Activated naive CD4-positive, alpha-beta T cell treated with anti-CD3 and anti-CD28 coated beads, Interleukin-2, amount 50 U/mL, for 24 hours (primary cell): ENCODE data around the gene SLC35G2.
A peak's percentile ranks its signal among the peaks of the same experiment; 100 is the strongest.
"Not testable (repeated sequence)": the region's sequence is repeated elsewhere in the genome, so short reads cannot be mapped to it uniquely, and the experiment has no call there.

ENCODE experiments used
- H3K27ac Mint-ChIP-seq: one replicate; pipeline ENCODE4 v1.8.0; 2021; ENCODE audit warnings: mild to moderate bottlenecking, mixed read lengths
- H3K27me3 Mint-ChIP-seq: one replicate; pipeline ENCODE4 v1.8.0; 2021; ENCODE audit warnings: mixed read lengths
- H3K36me3 Mint-ChIP-seq: one replicate; pipeline ENCODE4 v1.8.0; 2021; ENCODE audit warnings: mixed read lengths
- H3K4me1 Mint-ChIP-seq: one replicate; pipeline ENCODE4 v1.8.0; 2021; ENCODE audit warnings: mixed read lengths
- H3K4me3 Mint-ChIP-seq: one replicate; pipeline ENCODE4 v1.8.0; 2021; ENCODE audit warnings: mild to moderate bottlenecking, mixed read lengths
- H3K9me3 Mint-ChIP-seq: one replicate; pipeline ENCODE4 v1.8.0; 2021; ENCODE audit warnings: mixed read lengths

The SLC35G2 gene

DNA sequence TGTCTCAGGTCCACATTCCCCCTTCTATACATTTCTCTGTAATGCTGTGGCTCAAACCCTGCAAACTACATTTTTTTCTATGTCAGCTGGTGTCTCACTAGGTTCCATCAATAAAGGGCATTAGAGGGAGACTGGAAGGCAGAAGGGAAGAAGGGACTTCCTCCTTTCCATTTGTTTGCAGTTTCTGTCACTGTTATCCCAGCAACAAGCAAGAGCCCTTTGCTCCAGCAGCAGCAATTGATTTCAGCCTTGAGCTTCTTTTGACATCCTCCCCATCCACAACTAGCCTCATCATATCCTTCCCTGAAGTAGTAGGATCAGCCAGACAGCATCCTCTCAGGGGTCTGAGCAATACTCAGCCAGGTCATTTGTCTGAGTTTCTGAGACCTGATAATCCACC, 37.7 kb downstream of the SLC35G2 start:
- peaks cover 19% of the 10 kb centered on the region for H3K36me3 Mint-ChIP-seq
- no peak overlapping the region for H3K27ac Mint-ChIP-seq
- no peak overlapping the region for H3K4me3 Mint-ChIP-seq
- no peaks in the 10 kb centered on the region for H3K27me3 Mint-ChIP-seq
- no peaks in the 10 kb centered on the region for H3K9me3 Mint-ChIP-seq
- peaks cover 25% of the 10 kb centered on the region for H3K4me1 Mint-ChIP-seq

DNA sequence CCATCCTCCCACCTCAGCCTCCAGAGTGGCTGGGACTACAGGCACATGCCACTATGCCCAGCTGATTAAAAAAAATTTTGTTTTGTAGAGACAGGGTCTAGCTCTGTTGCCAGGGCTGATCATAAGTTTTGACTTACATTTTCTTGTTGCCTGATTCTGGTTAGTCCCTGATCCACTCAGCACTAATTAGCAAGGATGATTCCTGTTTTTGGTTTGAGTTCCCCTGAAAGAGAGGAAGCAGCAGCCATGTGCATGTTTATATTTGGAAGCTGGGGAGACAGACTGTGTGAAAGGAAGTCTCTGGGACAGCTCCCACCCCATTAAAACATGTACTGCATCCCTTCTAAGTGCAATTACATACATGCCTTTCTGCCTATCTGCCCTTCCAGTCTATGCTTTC, 39.5 kb downstream of the SLC35G2 start:
- Mint-ChIP-seq H3K4me1 (peaks cover 28% of the 10 kb centered on the region), H3K27me3 (no peaks in the 10 kb centered on the region), H3K9me3 (no peaks in the 10 kb centered on the region), H3K27ac (no peak overlapping the region), H3K4me3 (no peak overlapping the region), H3K36me3 (peaks cover 17% of the 10 kb centered on the region)

DNA sequence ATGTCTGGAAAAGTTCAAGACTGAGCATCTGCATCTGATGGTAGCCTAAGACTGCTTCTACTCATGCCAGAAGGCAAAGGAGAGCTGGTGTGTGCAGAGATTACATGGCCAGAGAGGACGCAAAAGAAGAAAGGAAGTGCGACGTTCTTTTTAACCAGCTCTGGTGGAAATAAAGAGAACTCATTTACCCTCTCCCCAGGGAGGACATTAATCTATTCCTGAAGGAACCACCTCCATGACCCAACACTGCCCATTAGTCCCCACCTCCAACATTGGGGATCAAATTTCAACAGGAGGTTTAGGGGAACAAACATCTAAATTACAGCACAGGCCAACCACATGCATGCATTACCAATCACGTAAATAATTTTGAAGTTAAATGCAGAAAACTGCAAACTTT, 41.6 kb downstream of the SLC35G2 start:
- Mint-ChIP-seq H3K27me3 (no peaks in the 10 kb centered on the region), H3K9me3 (no peaks in the 10 kb centered on the region), H3K27ac (peak overlapping the region; percentile 1), H3K36me3 (peaks cover 12% of the 10 kb centered on the region), H3K4me1 (peaks cover 40% of the 10 kb centered on the region), H3K4me3 (peak overlapping the region; percentile 97)

DNA sequence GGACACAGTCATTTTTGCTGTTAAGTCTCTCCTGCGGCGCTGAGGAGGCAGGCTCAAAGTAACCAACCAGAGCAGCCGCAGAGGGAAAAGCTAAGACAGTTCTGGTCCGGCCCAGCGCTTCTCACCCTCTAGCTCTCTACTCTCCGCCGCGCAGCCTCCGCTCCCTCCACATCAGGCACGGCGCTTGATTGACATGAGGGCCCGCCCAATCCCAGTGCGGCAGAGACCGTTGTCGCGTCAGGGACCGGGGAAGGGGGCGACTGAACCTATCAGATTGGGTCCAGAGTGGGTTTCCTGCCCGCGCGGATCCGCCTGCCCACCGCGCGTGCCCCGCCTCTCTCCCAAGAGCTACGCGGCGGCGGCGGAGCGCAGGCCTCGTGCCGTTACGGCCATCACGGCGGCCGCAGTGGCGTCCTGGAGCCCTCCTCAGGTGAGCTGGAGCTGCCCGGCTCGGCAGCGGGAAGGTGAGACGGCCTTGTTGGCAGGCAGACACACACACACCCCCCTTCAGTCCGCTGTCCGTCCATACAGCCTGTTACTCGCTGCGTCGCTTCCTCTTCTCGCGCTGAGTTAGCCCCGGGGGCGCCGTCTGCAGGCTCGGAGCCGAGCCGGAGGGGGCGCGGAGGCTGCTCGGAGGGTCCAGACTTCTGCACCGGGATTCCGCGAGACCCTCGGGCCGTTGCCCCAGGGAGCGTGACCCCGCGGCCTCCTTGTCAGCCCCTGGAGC, 43.1 kb downstream of the SLC35G2 start, which contains the start of gene NCK1:
Gene NCK1, plus strand, starts transcription at position 319 of the 727 bp plus-strand sequence. CDS start 65,794 bp downstream, outside the sequence.
- Mint-ChIP-seq H3K27ac (peak within 1 kb of the TSS; percentile 90), H3K4me1 (peaks cover 55% of the 10 kb centered on the region), H3K4me3 (peak within 1 kb of the TSS; percentile 97), H3K9me3 (no peaks in the 10 kb centered on the region), H3K36me3 (peaks cover 7% of the 10 kb centered on the region), H3K27me3 (no peaks in the 10 kb centered on the region)

DNA sequence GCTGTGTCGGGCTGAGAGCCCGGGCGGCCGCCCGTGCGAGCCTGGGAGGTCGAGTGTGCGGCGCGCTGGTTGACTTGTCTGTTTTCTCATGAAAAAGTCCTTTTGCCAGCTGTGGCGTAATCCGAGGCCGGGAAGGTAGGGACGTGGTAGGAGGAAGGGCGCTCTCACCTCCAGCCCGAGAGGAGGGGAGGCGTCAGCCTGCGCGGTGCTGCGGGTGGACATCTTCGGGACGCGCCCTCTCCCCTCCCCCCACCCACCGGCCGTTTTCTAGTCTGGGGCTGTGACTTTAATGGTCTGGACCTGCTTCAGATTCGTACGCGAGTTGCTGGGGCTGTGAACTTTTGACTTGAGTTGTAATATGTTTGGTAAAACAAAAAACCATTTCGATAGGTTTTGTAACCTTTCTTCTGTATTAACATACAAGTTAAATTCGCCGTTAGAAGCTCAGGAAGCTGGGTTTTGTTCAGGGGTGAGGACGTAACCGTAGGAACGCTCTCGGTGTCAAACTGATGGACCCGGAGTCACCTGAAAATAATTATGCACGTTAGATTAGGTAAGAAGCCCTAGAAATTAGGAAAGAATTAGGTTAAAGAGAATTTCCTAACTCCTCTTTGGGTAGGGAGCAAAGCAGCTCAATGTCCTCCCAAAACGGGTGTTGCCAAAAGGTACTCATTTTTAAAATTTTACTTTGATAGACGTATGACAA, 43.8 kb downstream of the SLC35G2 start:
- Mint-ChIP-seq H3K27ac (peak overlapping the region; percentile 90), H3K27me3 (no peaks in the 10 kb centered on the region), H3K36me3 (peaks cover 7% of the 10 kb centered on the region), H3K9me3 (no peaks in the 10 kb centered on the region), H3K4me1 (peaks cover 62% of the 10 kb centered on the region), H3K4me3 (peak overlapping the region; percentile 97)

DNA sequence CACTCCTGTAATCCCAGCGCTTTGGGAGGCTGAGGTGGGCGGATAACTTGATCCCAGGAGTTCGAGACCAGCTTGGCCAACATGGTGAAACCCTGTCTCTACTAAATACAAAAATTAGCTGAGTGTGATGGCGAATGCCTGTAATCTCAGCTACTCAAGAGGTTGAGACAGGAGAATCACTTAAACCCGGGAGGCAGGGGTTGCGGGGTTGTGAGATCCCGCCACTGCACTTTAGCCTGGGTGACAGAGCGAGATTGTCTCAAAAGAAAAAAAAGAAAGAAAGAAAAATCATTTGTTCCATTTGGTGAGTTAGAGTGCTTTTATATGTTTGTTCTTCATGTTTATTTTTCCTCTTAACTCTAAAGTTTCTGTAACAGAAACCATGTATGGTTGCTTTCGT, 50.4 kb downstream of the SLC35G2 start:
- Mint-ChIP-seq H3K4me1 (peaks cover 76% of the 10 kb centered on the region), H3K4me3 (no peak overlapping the region), H3K27ac (no peak overlapping the region), H3K9me3 (peaks cover 6% of the 10 kb centered on the region), H3K36me3 (peaks cover 27% of the 10 kb centered on the region), H3K27me3 (no peaks in the 10 kb centered on the region)

DNA sequence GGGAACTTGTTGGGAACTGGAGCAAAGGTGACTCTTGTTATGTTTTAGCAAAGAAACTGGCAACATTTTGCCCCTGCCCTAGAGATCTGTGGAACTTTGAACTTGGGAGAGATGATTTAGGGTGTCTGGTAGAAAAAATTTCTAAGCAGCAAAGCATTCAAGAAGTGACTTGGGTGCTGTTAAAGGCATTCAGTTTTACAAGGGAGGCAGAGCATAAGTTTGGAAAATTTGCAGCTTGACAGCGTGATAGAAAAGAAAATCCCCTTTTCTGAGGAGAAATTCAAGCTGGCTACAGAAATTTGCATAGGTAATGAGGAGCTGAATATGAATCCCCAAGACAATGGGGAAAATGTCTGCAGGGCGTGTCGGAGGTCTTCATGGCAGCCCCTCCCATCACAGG, 53.3 kb downstream of the SLC35G2 start:
- H3K27ac Mint-ChIP-seq: peak overlapping the region; percentile 77
- not testable (repeated sequence) for H3K9me3 Mint-ChIP-seq
- peaks cover 33% of the 10 kb centered on the region for H3K36me3 Mint-ChIP-seq

DNA sequence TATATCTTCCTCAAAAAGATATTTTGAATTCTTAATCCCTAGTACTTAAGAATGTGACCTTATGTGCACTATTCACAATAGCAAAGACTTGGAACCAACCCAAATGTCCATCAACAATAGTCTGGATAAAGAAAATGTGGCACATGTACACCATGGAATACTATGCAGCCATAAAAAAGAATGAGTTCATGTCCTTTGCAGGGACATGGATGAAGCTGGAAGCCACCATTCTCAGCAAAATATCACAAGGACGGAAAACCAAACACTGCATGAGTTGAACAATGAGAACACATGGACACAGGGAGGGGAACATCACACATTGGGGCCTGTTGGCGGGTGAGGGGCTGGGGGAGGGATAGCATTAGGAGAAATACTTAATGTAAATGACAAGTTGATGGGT, 60.6 kb downstream of the SLC35G2 start:
- not testable (repeated sequence) for H3K27ac Mint-ChIP-seq, H3K27me3 Mint-ChIP-seq, H3K4me3 Mint-ChIP-seq, H3K9me3 Mint-ChIP-seq
- peaks cover 78% of the 10 kb centered on the region for H3K4me1 Mint-ChIP-seq
- peaks cover 14% of the 10 kb centered on the region for H3K36me3 Mint-ChIP-seq

More for the DNA sequence above, 53.3 kb downstream of the SLC35G2 start:
- not testable (repeated sequence) for H3K27me3 Mint-ChIP-seq, H3K4me3 Mint-ChIP-seq
- H3K4me1 Mint-ChIP-seq: peaks cover 72% of the 10 kb centered on the region

DNA sequence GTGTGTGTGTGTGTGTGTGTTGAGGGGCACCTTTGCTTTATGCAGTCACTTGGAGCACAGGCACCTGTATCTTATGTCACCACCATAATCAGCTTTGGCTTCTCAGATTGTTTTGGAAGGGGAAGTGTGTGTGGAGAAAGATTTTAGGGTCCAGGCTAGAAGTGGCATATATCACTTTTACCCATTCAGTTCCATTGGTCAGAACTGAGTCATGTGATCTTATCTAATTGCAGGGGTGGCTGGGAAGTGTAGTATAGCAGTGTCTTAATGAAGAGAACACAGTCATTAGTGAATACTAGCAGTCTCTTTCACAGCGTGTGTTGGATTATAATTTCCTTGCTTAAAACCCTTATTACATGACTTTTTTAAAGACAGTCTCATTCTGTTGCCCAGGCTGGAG, 63.6 kb downstream of the SLC35G2 start:
- H3K27me3 Mint-ChIP-seq: no peaks in the 10 kb centered on the region
- peaks cover 8% of the 10 kb centered on the region for H3K36me3 Mint-ChIP-seq
- peaks cover 87% of the 10 kb centered on the region for H3K4me1 Mint-ChIP-seq
- no peak overlapping the region for H3K4me3 Mint-ChIP-seq
- no peak overlapping the region for H3K27ac Mint-ChIP-seq
- no peaks in the 10 kb centered on the region for H3K9me3 Mint-ChIP-seq

DNA sequence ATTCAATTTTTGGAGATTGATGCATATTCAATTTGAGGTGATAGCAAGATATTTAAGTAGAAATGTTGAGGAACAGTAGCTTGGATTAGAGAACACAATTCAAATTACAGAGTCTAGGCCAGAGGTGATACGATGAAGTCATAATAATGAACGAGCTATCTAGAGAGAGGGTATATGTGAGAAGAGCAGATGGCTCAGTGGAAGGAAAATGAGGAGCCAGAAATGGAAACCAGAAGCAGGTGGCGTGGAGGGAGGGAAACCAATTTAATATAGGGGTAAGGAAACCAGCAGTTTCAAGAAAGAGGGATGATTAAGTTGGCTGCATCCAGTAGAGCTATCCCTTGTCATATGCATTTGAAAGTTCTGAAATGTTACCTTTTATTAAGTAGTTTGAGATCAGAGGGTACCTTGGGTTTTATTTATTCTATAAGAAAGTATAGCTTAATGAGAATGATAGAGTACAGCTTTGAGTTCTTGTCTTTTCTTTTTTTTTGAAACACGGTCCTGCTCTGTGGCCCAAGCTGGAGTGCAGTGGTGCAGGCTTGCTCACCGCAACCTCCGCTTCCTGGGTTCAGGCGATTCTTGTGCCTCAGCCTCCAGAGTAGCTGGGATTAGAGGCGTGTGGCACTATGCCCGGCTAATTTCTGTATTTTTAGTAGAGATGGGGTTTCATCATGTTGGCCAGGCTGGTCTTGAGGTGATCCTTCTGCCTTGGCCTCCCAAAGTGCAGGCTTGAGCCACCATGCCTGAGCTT, 65.2 kb downstream of the SLC35G2 start:
- Mint-ChIP-seq H3K36me3 (peaks cover 4% of the 10 kb centered on the region), H3K4me1 (peaks cover 89% of the 10 kb centered on the region), H3K27ac (peak overlapping the region; percentile 88), H3K9me3 (no peaks in the 10 kb centered on the region), H3K4me3 (peak overlapping the region; percentile 4), H3K27me3 (no peaks in the 10 kb centered on the region)

DNA sequence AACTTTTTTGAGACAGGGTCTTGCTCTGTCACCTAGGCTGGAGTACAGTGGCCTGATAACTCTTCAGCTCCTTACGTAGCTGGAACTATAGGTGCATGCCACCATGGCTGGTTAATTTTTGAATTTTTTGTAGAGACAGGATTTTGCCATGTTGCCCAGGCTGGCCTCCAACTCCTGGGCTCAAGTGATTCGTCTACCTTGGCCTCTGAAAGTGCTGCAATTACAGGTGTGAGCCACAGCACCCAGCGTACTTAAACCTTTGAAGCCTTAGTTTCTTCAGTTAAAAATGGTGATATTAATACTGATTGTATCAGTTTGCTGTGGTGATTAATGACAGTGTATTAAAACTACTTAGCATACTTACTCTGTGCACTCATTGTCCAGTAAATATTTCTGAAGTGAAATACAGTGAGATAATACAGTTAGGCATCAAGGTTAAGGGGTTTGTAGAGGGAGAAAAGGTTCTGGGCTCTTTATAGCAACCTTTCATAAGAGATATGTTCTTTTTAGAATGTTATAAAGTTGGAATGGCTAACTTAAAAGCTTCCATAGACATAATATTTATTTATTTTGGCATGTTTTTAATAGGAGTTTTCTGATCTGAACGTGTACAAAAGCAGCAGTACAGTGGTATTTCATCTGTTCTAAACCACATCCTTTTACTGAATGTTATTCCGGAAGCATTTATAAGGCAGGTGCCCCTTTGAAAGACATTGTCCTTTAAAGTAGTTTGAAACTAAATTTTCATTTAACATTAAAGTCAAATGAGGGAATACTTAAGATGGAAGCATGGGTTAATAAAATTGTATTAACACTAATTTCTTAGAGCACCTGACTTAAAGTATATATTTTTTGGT, 66.7 kb downstream of the SLC35G2 start:
- no peaks in the 10 kb centered on the region for H3K9me3 Mint-ChIP-seq
- H3K4me3 Mint-ChIP-seq: peak overlapping the region; percentile 53
- peaks cover 8% of the 10 kb centered on the region for H3K36me3 Mint-ChIP-seq
- H3K4me1 Mint-ChIP-seq: peaks cover 87% of the 10 kb centered on the region
- peak overlapping the region; percentile 42 for H3K27ac Mint-ChIP-seq
- H3K27me3 Mint-ChIP-seq: no peaks in the 10 kb centered on the region

DNA sequence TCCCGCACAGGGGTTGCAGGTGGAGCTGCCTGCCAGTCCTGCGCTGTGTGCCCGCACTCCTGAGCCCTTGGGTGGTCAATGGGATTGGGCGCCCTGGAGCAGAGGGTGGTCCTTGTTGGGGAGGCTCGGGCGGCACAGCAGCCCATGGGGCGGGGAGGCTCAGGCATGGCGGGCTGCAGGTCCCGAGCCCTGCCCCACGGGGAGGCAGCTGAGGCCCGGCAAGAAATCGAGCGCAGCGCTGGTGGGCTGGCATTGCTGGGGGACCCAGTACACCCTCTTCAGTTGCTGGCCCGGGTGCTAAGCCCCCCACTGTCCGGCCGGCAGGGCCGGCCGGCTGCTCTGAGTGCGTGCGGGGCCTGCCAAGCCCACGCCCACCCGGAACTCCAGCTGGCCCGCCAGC, 71.0 kb downstream of the SLC35G2 start:
- H3K4me1 Mint-ChIP-seq: peaks cover 81% of the 10 kb centered on the region
- no peak overlapping the region for H3K4me3 Mint-ChIP-seq
- no peak overlapping the region for H3K27ac Mint-ChIP-seq
- H3K27me3 Mint-ChIP-seq: no peaks in the 10 kb centered on the region
- peaks cover 8% of the 10 kb centered on the region for H3K9me3 Mint-ChIP-seq
- peaks cover 20% of the 10 kb centered on the region for H3K36me3 Mint-ChIP-seq

DNA sequence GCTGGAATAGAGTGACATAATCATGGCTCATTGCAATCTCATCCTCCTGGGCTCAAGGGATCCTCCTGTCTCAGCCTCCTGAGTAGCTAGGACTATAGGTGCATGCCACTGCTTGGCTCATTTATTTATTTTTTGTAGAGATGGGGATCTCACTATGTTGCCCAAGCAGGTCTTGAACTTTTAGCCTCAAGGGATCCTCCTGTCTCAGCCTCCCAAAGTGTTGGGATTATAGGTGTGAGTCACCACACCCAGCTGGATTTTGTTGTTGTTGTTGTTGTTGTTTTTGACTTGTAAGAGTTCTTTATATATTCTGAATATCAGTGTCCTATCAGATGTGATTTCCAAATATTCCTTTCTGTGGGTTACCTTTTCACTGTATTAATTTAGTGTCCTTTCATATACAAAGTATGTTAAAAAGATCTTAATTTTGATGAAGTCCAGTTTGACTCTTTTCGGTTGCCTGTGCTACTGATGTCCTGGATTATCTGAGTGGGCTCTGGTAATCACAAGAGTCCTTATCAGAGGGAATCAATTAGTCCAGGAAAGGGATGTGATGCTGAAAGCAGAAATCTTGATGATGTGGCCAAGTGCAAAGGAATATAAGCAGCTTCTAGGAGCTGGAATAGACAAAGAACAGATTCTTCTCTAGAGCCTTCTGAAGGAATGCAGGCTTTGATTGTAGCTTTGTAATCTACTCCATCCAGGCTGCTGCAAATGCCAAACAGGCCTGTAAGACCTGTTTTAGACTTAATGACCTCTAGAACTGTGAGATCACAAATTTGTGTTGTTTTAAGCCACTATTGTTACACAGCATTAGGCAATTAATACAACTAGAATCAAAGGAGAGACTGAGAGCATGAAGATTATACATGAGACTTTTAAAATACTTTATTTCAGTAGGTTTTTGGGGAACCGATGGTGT, 73.3 kb downstream of the SLC35G2 start:
- no peaks in the 10 kb centered on the region for H3K27me3 Mint-ChIP-seq
- peaks cover 20% of the 10 kb centered on the region for H3K36me3 Mint-ChIP-seq
- H3K4me3 Mint-ChIP-seq: no peak overlapping the region
- peaks cover 66% of the 10 kb centered on the region for H3K4me1 Mint-ChIP-seq
- no peak overlapping the region for H3K27ac Mint-ChIP-seq
- H3K9me3 Mint-ChIP-seq: peaks cover 8% of the 10 kb centered on the region

DNA sequence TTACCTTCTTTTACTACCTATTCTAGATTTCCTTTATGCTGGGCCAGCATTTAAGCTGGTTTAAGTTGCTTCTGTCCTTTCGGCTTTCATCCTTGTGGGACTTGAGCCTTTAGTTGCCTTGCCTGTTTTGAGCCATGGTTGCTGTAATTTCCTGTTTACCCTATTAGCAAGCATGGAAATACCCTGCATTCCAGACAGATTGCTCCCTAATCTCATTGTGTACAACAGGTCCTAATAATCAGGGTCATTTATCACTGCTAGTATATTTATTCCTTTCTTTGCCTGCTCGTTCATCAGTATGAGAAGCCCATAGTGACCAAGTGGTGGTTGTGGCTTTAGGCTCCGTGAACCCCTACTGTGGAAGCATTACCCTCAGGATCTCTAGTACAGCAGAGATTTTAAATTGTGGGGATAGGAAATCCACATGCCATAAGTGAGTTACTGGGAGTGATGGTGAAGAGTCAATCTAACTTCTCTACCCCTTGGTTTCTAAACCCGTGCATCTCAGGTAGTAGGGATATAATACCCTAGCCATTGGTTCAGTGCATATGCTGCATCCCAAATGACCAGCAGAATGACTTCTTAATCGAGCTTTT, 75.0 kb downstream of the SLC35G2 start:
- Mint-ChIP-seq H3K27ac (peak overlapping the region; percentile 35), H3K4me1 (peaks cover 60% of the 10 kb centered on the region), H3K36me3 (peaks cover 22% of the 10 kb centered on the region), H3K27me3 (no peaks in the 10 kb centered on the region), H3K9me3 (peaks cover 8% of the 10 kb centered on the region), H3K4me3 (no peak overlapping the region)
